Stimulated activated effector memory CD8-positive, alpha-beta T cell treated with anti-CD3 and anti-CD28 coated beads, Interleukin-12 subunit alpha, Interleukin-12 subunit beta, amount 100 ng/mL, for 72 hours (primary cell): ENCODE data around the gene SPR.
"Not testable (repeated sequence)": the region's sequence is repeated elsewhere in the genome, so short reads cannot be mapped to it uniquely, and the experiment has no call there.

Experiments
- ATAC-seq: fragments of 150-1000 bp; cut with Tn5 transposase; 2 replicates; pipeline ENCODE4 v1.10.0; 2021
- DNase-seq, 2 donors: peaks; one replicate each; pipeline ENCODE4 v3.0.0; 2021 to 2022; ENCODE audit warnings: low spot score in 2 of 2
- H3K27ac Mint-ChIP-seq: one replicate; pipeline ENCODE4 v1.8.0; 2022; ENCODE audit warnings: mild to moderate bottlenecking, mixed read lengths
- H3K36me3 Mint-ChIP-seq: one replicate; pipeline ENCODE4 v1.8.0; 2022; ENCODE audit warnings: mild to moderate bottlenecking, mixed read lengths
- H3K4me1 Mint-ChIP-seq: one replicate; pipeline ENCODE4 v1.8.0; 2022; ENCODE audit warnings: mixed read lengths
- H3K4me3 Mint-ChIP-seq: one replicate; pipeline ENCODE4 v1.8.0; 2022; ENCODE audit warnings: mild to moderate bottlenecking, mixed read lengths
- H3K9me3 Mint-ChIP-seq: one replicate; pipeline ENCODE4 v1.8.0; 2022; ENCODE audit warnings: mixed read lengths

The SPR gene

GRCh38 chr2:72897785-72898584, 10.8 kb downstream of the SPR start:
- no peak overlapping the region for H3K27ac Mint-ChIP-seq
- no peak overlapping the region for H3K4me3 Mint-ChIP-seq

DNA sequence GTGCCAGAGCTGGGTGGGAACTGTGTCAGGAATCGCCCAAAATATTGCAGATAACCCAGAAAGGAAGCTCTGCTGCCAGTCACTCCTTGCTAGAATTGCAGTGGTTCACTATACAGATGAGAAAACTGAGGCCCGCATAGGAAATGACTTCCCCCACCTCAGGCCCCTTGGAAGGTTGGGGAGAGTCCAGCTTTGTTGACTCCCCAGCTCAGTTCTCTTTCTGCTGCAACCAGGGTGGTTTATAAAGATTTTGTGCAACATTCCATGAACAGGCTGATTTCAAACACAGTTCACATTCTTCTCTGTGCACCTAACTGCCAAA, 11.3 kb downstream of the SPR start:
- Mint-ChIP-seq H3K27ac (no peak overlapping the region), H3K4me3 (no peak overlapping the region), H3K36me3 (no peaks in the 10 kb centered on the region), H3K9me3 (no peaks in the 10 kb centered on the region), H3K4me1 (peaks cover 9% of the 10 kb centered on the region)
- no peak for ATAC-seq
- DNase-seq, result no peak

More at GRCh38 chr2:72897785-72898584, 10.8 kb downstream of the SPR start:
- DNase-seq (no peak), ATAC-seq (no peak)
- Mint-ChIP-seq H3K4me1 (peaks cover 9% of the 10 kb centered on the region), H3K9me3 (no peaks in the 10 kb centered on the region), H3K36me3 (no peaks in the 10 kb centered on the region)

DNA sequence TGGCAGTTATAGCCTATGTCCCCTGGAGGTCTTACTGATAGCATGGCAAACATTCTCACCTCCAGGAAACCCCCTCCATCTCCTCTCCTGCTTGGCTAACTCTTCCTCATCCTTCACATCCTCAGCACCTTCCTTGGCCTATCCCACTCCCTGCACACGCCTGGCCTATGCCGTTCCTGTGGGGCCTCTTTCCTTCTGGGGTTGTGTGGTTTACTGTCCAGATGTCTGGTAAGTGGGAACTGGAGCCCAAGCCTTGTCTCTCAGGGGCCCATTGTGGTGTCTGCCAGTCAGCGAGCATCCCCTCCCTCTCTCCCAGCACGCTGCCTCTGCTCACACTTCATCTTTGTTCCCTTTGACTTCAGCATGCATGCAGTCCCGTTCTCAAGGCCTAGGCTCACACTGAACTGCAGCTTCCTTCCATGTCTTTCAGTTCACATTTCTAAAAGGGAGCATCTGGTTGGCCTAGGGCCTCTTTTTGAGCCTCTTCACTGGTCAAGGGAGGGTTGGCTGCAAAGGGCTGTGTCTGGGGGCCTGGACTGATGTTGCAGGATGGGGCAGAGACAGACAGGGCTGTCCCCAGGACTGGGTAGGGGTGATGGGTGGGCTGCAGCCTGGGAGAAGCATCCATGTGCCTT, 13.1 kb downstream of the SPR start:
- no peaks in the 10 kb centered on the region for H3K9me3 Mint-ChIP-seq
- H3K4me3 Mint-ChIP-seq, result no peak overlapping the region
- DNase-seq (no peak), ATAC-seq (no peak)
- peaks cover 6% of the 10 kb centered on the region for H3K4me1 Mint-ChIP-seq
- peak overlapping the region; percentile 17 for H3K27ac Mint-ChIP-seq
- H3K36me3 Mint-ChIP-seq, result no peaks in the 10 kb centered on the region

- no peaks in the 10 kb centered on the region for H3K4me1 Mint-ChIP-seq
- no peak overlapping the region for H3K27ac Mint-ChIP-seq
- H3K9me3 Mint-ChIP-seq, result no peaks in the 10 kb centered on the region
- H3K4me3 Mint-ChIP-seq, result no peak overlapping the region
- DNase-seq (no peak), ATAC-seq (no peak)
- no peaks in the 10 kb centered on the region for H3K36me3 Mint-ChIP-seq
These were observed 14.2 kb downstream of the SPR start for GRCh38 chr2:72901426-72901825.

GRCh38 chr2:72907369-72907768, 20.2 kb downstream of the SPR start:
- H3K4me1 Mint-ChIP-seq, ATAC-seq, H3K4me3 Mint-ChIP-seq, H3K9me3 Mint-ChIP-seq, DNase-seq, H3K36me3 Mint-ChIP-seq, H3K27ac Mint-ChIP-seq: not testable (repeated sequence)

DNA sequence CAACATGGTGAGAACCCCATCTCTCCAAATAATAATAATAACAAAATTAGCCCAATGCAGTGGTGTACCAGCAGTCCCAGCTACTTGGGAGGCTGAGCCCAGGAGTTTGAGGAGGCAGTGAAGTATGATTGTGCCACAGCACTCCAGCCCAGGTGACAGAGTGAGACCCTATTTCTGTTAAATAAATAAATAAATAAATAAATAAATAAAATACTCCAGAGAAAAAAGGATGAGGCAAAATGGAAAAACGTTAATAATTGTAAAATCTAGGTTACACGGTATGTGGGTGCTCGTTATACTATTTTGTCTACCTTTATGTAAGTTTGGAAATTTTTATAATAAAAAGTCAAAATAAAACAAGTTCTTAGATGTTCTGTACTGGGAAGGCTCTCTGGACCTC, 21.5 kb downstream of the SPR start:
- ATAC-seq, result no peak
- H3K4me3 Mint-ChIP-seq, result no peak overlapping the region

DNA sequence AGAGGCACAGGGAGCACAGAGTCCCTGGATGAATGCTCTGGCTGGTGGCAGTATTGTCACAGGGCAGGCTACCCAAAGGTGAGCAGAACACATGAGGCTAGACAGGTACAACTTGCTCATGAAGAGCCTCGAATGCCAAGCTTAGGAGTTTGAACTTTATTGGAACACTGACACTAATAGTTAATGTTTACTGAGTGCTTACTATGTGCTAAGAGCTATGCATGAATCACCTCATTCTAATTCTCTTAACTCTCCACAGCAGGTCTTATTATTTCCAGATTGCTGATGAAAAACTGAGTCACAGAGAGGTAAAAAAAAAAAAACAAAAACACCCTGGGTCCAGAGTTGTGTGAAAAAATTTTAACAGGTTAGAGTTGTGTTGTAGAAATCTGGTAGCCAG, 24.0 kb downstream of the SPR start:
- Mint-ChIP-seq H3K4me1 (peaks cover 22% of the 10 kb centered on the region), H3K36me3 (no peaks in the 10 kb centered on the region), H3K9me3 (no peaks in the 10 kb centered on the region), H3K27ac (no peak overlapping the region), H3K4me3 (no peak overlapping the region)
- peak in 1 of 2 donors; percentile 34 for DNase-seq
- ATAC-seq, result no peak

More for the DNA sequence above, 21.5 kb downstream of the SPR start:
- H3K9me3 Mint-ChIP-seq, result no peaks in the 10 kb centered on the region
- no peaks in the 10 kb centered on the region for H3K4me1 Mint-ChIP-seq
- no peaks in the 10 kb centered on the region for H3K36me3 Mint-ChIP-seq
- DNase-seq, result no peak
- no peak overlapping the region for H3K27ac Mint-ChIP-seq

DNA sequence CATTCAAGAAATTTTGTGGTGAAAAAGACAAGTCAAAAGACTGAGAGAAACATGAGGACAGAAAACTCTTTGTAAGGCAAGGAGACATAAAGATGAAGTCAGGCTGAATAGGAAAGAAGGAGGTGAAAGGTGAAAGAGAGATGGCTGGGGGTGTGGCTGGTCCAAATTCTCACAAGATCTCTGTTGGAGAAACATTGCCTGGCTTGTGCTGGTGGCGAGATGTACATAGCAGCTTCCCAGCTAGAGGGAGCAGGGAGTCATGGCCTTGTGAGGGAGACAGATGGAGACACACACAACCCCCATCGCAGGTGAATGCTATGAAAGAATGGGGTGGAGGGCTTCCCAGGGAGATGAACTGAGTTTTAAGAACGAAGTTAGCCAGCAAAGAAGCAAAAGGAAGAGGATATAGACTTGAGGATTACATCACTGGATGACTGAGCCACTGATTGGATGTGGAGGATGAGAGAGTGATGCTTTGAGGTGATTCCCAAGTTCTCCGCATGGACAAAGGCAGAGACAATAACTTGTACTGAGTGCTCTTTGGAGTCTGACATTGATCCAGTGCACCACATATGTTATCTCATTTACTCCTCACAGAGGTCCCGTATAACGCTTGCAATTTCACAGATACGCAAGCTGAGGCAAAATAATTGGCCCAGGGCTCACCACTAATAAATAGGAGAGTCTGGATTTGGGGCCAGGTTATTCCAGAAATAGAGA, 26.4 kb downstream of the SPR start:
- peaks cover 36% of the 10 kb centered on the region for H3K4me1 Mint-ChIP-seq
- no peaks in the 10 kb centered on the region for H3K36me3 Mint-ChIP-seq
- DNase-seq (peak in 1 of 2 donors; percentile 41), ATAC-seq (no peak)
- H3K4me3 Mint-ChIP-seq, result no peak overlapping the region
- H3K9me3 Mint-ChIP-seq, result no peaks in the 10 kb centered on the region
- no peak overlapping the region for H3K27ac Mint-ChIP-seq

- Mint-ChIP-seq H3K4me1 (peaks cover 38% of the 10 kb centered on the region), H3K36me3 (no peaks in the 10 kb centered on the region), H3K4me3 (no peak overlapping the region), H3K9me3 (no peaks in the 10 kb centered on the region), H3K27ac (no peak overlapping the region)
- no peak for DNase-seq
- ATAC-seq, result no peak
These were observed 27.0 kb downstream of the SPR start for GRCh38 chr2:72914206-72914559.

DNA sequence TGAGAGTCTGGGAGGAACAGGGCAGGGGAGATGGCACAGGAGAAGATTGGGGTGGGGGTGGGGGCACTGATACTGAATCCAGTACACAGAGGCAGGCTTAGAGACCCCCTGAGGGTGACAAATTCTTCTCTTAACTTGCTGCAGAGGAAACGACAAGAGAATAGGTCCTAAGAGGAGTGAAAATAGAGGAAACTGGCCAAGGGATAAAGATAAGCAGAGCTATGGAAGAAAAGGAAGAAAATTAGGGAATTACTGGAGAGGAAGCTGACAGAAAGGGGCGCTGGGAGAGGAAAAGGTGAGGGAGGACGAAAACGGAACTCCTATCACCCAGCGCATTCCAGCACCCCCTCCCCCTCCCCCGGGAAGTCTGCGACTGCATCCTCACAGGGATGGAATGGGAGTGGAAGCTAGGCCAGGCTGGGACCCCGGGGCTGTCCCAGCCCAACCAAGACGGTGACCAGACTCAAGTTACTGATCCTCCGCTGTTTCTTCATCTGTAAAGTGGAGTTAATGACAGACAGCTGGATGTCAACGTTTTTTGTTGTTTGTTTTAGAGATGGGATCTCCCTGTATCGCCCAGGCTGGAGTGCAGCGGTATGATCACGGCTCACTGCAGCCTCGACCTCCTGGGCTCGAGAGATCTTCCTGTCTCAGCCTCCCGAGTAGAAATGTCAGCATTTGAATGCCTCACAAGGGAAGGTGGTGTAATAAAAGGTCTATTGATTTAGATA, 27.5 kb downstream of the SPR start:
- no peak for ATAC-seq
- peak overlapping the region; percentile 73 for H3K4me3 Mint-ChIP-seq
- no peaks in the 10 kb centered on the region for H3K9me3 Mint-ChIP-seq
- no peaks in the 10 kb centered on the region for H3K36me3 Mint-ChIP-seq
- DNase-seq, result no peak
- peaks cover 38% of the 10 kb centered on the region for H3K4me1 Mint-ChIP-seq
- H3K27ac Mint-ChIP-seq, result no peak overlapping the region

GRCh38 chr2:72915320-72915906, 28.2 kb downstream of the SPR start:
- ATAC-seq, result no peak
- H3K27ac Mint-ChIP-seq, result no peak overlapping the region
- H3K4me3 Mint-ChIP-seq, result peak overlapping the region; percentile 73
- no peak for DNase-seq
- H3K36me3 Mint-ChIP-seq, result no peaks in the 10 kb centered on the region
- H3K4me1 Mint-ChIP-seq, result peaks cover 40% of the 10 kb centered on the region
- H3K9me3 Mint-ChIP-seq, result no peaks in the 10 kb centered on the region

DNA sequence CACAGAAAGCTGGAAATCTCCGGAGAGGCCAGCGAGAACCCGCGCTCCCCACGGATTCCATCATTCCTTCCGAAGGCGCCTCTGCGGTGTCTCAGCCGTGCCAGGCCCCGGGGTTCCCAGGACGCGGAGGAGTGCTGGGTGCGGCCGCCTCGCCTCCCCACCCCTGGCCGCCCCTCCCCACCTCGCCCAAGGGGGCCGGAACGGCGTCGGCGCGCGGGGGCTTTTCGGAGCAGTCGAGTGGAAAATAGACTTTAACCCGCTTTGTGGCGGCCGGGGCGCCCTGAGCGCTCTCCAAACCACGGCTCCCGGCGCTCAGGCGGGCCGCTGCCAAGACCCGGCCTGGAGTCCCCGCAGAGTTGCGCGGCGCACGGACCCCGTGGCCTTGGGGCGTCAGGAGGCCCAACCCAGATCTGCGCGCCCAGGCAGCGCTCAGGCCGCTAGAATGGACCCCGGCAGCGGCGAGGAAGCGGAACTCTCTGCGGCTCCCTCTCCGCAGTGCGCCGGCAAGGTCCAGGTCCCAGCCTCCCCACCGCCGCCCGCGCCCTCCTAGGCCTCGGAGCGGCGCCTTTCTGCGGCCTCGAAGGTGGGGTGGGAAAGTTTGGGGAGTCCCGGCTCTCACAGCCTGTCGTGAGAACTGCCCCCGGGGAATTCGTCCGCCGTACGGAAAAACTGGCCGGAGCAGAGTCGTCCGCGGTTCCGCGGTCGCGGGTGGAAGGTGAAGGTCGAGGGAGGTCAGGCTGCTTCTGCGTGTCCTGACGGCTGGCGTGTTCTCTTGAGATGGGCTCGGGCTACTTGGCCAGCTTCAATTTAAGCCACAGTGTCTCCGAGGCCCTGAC, 28.9 kb downstream of the SPR start:
- Mint-ChIP-seq H3K27ac (no peak overlapping the region), H3K36me3 (no peaks in the 10 kb centered on the region), H3K4me3 (peak overlapping the region; percentile 73), H3K9me3 (no peaks in the 10 kb centered on the region), H3K4me1 (peaks cover 43% of the 10 kb centered on the region)
- ATAC-seq (peak; percentile 65), DNase-seq (peak in 1 of 2 donors; percentile 34)

- ATAC-seq (no peak), DNase-seq (no peak)
- H3K27ac Mint-ChIP-seq, result no peak overlapping the region
- H3K4me3 Mint-ChIP-seq, result peak overlapping the region; percentile 73
- no peaks in the 10 kb centered on the region for H3K9me3 Mint-ChIP-seq
- peaks cover 43% of the 10 kb centered on the region for H3K4me1 Mint-ChIP-seq
- no peaks in the 10 kb centered on the region for H3K36me3 Mint-ChIP-seq
These were observed 29.5 kb downstream of the SPR start for GRCh38 chr2:72916743-72917137.

DNA sequence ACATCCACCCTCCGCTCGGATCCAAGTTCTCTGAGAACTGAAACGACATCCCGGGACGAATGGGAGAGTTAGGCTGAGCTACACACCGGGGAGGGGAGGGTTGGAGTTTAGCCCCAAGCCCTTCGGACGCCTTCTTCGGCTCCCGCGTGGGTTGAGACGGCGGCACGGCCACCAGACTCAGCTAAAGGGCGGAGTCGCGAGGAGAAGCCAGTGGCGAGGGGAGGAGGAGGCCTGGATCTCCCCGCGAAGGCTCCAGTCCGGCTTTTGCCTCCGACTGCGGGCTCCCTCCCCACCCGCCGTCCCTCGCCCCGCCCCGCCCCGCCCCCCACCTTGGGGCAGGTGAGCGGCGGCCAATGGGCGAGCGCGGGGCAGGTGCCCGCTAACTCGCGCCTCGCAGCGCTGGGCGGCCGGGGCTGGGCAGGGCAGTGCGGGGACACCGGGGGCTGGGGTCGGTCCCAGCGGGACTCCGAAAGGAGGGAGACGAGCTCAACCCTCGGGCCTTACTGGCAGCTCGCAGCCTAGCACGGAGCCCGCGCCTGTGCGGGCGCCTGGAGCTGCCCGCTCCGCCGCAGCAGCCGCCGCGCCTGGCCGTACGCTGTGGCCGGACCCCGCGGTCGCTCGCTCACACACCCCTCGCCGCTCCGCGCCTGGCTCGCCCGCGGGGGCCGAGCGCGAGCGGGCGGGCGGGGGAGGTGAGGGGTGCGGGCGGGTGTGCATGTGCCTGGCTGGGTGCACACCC, 30.1 kb downstream of the SPR start, which contains the start of gene EMX1:
EMX1 (plus strand) TSS at position 382 of the 739 bp plus-strand sequence; CDS start at position 716, 334 bp downstream.
- H3K4me3 Mint-ChIP-seq, result peak within 1 kb of the TSS; percentile 73
- DNase-seq, result no peak

More for the DNA sequence above, 30.1 kb downstream of the SPR start, which contains the start of gene EMX1:
- Mint-ChIP-seq H3K27ac (no peak within 1 kb of the TSS), H3K4me1 (peaks cover 43% of the 10 kb centered on the region), H3K36me3 (no peaks in the 10 kb centered on the region), H3K9me3 (no peaks in the 10 kb centered on the region)
- ATAC-seq, result peak; percentile 53
